Progenitor cell of endocrine pancreas (in vitro differentiated cells): ENCODE data around the gene GLDC. TPM values are rescaled to one million over a fixed set of nuclear protein-coding genes. Genes with fewer than 3 reads are reported as not detected.

ENCODE experiments used
- DNase-seq: peaks from one replicate; pipeline ENCODE4 v3.0.0; 2021; ENCODE audit warnings: low spot score; ENCODE audit not compliant: unreplicated experiment
- H3K27ac Mint-ChIP-seq: 2 replicates; pipeline ENCODE4 v1.8.0; 2021; ENCODE audit warnings: mild to moderate bottlenecking, moderate library complexity, mixed read lengths
- H3K27me3 Mint-ChIP-seq: 2 replicates; pipeline ENCODE4 v1.8.0; 2021; ENCODE audit warnings: mixed read lengths
- H3K36me3 Mint-ChIP-seq: 2 replicates; pipeline ENCODE4 v1.8.0; 2022; ENCODE audit warnings: mixed read lengths; ENCODE audit not compliant: insufficient read depth
- H3K4me1 Mint-ChIP-seq: 2 replicates; pipeline ENCODE4 v1.8.0; 2021; ENCODE audit warnings: low read depth, mixed read lengths
- H3K4me3 Mint-ChIP-seq: 2 replicates; pipeline ENCODE4 v1.8.0; 2021; ENCODE audit warnings: low read depth, mild to moderate bottlenecking, moderate library complexity, mixed read lengths
- H3K9me3 Mint-ChIP-seq: 2 replicates; pipeline ENCODE4 v1.8.0; 2021; ENCODE audit warnings: low read depth, mixed read lengths
- total RNA-seq: library from RNA; stranded (reverse); gene quantifications from 2 replicates; pipeline ENCODE4 v1.2.1, GENCODE V29; 2021
- TF ChIP-seq, protein P1 (sequence below): fragments of 200-600 bp; sonication (generic); IDR thresholded peaks from one replicate; pipeline ENCODE4 v1.5.0; 2021; ENCODE audit warnings: antibody characterized with exemption, mild to moderate bottlenecking; ENCODE audit not compliant: unreplicated experiment

The GLDC gene
- total RNA-seq, 1 donor from 2014 or later: 11.3 TPM

DNA sequence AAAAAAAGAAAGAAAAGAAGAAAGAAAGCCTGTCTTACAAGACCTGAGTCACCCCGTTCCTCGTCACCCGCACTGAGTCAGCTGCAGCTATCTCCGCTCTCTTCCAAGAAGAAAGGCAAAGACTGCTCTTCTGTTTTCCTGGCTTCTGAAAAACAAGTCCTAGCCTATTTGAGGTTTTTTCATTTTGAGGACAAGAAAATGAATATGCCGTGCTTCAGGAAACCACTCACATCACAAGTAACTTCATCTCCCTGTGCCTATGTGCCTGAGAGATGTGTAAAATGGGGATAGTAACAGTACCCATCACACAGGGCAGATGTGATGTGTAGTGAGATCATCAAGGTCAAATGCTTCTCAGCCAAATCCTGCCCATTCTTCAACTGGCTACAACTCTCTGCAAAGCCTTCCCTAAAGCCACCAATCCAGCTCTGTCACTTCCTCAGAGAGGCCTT lies 78.4 kb downstream of the GLDC start:
- H3K27ac Mint-ChIP-seq: no peak overlapping the region
- H3K36me3 Mint-ChIP-seq: no peaks in the 10 kb centered on the region
- TF ChIP-seq, protein P1, sequence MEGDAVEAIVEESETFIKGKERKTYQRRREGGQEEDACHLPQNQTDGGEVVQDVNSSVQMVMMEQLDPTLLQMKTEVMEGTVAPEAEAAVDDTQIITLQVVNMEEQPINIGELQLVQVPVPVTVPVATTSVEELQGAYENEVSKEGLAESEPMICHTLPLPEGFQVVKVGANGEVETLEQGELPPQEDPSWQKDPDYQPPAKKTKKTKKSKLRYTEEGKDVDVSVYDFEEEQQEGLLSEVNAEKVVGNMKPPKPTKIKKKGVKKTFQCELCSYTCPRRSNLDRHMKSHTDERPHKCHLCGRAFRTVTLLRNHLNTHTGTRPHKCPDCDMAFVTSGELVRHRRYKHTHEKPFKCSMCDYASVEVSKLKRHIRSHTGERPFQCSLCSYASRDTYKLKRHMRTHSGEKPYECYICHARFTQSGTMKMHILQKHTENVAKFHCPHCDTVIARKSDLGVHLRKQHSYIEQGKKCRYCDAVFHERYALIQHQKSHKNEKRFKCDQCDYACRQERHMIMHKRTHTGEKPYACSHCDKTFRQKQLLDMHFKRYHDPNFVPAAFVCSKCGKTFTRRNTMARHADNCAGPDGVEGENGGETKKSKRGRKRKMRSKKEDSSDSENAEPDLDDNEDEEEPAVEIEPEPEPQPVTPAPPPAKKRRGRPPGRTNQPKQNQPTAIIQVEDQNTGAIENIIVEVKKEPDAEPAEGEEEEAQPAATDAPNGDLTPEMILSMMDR: no peak
- H3K4me3 Mint-ChIP-seq: no peak overlapping the region
- no peaks in the 10 kb centered on the region for H3K27me3 Mint-ChIP-seq
- no peaks in the 10 kb centered on the region for H3K4me1 Mint-ChIP-seq
- H3K9me3 Mint-ChIP-seq: no peaks in the 10 kb centered on the region
- no peak for DNase-seq

DNA sequence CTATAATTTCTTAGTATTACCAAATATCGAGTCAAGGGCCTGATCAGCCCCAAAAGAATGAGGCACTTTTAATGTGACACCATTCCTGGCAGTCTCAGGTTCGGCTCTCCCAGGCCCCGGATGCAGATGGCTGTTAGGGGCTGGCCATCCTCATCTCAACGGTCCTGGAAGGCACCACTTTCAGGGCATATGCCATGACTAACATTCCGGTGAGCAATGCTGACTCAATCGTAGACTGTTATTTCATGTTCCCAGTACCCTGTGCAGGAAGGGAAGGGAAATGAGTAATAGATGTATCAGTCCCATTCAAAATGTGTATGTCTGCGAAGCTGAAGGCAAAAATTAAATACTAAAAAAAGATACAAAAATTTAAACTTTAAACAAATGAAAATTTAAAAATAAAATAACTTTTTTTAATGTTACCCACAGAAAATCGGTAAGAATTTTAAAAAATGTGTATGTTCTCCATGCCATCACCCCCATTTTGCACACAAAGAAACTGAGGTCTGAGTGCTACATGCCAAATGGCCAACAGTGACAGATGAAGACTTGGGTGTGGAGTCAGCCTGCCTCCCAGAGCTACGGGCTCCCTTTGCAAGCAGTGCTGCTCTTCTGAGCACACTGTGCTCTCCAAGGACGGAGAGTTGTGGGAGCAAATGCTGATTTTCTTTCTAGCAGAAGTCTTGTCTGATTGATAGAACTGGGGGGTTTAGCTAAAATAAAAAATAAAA lies 79.0 kb downstream of the GLDC start:
- Mint-ChIP-seq H3K36me3 (no peaks in the 10 kb centered on the region), H3K4me3 (no peak overlapping the region), H3K27me3 (no peaks in the 10 kb centered on the region), H3K9me3 (no peaks in the 10 kb centered on the region), H3K4me1 (no peaks in the 10 kb centered on the region), H3K27ac (no peak overlapping the region)
- no peak for DNase-seq
- TF ChIP-seq, protein P1: no peak

DNA sequence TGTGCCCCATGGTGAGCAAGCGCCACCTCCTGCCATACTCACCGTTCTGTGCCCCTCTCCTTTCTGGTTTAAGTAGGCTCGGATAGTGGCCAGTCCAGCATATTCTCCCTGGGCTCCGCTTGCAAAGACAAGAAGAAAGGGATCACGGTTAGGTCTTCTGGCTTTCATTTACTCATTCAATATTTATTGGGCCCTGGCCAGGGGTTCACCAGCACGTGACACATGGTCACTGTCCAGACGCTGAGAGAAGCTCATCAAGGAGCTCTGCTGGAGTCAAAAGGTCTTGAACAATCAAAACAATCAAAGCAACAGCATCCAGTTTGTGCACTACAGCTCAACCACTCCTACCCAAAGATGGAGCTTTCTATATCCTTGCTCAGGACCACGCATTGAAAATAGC lies 80.2 kb downstream of the GLDC start:
- Mint-ChIP-seq H3K4me1 (no peaks in the 10 kb centered on the region), H3K9me3 (no peaks in the 10 kb centered on the region), H3K4me3 (no peak overlapping the region), H3K27ac (no peak overlapping the region), H3K36me3 (no peaks in the 10 kb centered on the region), H3K27me3 (no peaks in the 10 kb centered on the region)
- TF ChIP-seq, protein P1: no peak
- DNase-seq: no peak

DNA sequence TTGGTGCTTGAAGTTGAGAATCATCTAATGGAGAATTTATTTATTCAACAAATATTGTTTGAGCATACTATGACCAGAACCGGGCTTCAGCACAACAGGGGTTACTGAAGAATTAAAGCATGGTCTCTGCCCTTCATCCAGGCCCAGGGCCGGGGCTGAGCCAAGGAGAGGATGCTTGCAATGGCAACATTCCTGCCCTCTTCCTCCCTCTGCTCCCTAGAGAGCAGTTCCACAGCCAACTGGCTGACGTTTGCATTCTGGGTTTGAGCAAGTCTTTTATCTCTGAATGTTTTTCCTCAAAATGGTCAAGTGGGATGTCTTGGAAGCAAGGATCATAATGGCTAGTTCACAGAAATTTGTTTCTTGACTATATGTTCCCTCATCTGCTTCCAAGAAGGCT lies 80.7 kb downstream of the GLDC start:
- Mint-ChIP-seq H3K4me1 (no peaks in the 10 kb centered on the region), H3K36me3 (no peaks in the 10 kb centered on the region), H3K4me3 (no peak overlapping the region), H3K9me3 (no peaks in the 10 kb centered on the region), H3K27me3 (no peaks in the 10 kb centered on the region), H3K27ac (no peak overlapping the region)
- TF ChIP-seq, protein P1: no peak
- DNase-seq: no peak

DNA sequence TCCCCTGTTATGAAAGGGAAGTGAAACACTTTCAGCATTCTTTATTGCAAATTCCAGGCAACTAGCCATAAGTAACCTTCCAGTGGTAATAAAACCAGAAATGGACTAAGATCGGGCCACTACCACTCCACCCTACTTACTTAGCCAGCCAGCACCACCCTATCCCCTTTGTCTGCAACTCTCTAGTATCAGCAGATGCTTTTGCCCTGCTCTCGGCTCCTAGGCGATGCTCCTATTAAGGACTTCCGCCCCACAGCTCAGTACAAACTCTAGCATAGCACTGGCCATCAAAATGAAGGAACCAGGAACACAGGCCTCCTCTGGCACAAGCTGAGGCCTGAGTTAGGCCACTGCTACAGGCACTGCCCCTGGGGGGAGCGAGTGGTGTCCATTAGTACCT lies 81.2 kb downstream of the GLDC start:
- Mint-ChIP-seq H3K27ac (no peak overlapping the region), H3K36me3 (no peaks in the 10 kb centered on the region), H3K4me3 (no peak overlapping the region)

More for the DNA sequence above, 81.2 kb downstream of the GLDC start:
- Mint-ChIP-seq H3K27me3 (no peaks in the 10 kb centered on the region), H3K9me3 (no peaks in the 10 kb centered on the region), H3K4me1 (no peaks in the 10 kb centered on the region)
- DNase-seq: no peak
- TF ChIP-seq, protein P1: no peak
